Activated CD8-positive, alpha-beta memory T cell treated with anti-CD3 and anti-CD28 coated beads for 48 hours (primary cell): ENCODE data around the gene WWOX.
"Not testable (repeated sequence)": the region's sequence is repeated elsewhere in the genome, so short reads cannot be mapped to it uniquely, and the experiment has no call there.

Experiments
- DNase-seq, 3 experiments: peaks; one replicate each; pipeline ENCODE4 v3.0.0-alpha.2; 2020; ENCODE audit warnings: low read depth in 2 of 3, low spot score in 2 of 3

Gene WWOX

DNA sequence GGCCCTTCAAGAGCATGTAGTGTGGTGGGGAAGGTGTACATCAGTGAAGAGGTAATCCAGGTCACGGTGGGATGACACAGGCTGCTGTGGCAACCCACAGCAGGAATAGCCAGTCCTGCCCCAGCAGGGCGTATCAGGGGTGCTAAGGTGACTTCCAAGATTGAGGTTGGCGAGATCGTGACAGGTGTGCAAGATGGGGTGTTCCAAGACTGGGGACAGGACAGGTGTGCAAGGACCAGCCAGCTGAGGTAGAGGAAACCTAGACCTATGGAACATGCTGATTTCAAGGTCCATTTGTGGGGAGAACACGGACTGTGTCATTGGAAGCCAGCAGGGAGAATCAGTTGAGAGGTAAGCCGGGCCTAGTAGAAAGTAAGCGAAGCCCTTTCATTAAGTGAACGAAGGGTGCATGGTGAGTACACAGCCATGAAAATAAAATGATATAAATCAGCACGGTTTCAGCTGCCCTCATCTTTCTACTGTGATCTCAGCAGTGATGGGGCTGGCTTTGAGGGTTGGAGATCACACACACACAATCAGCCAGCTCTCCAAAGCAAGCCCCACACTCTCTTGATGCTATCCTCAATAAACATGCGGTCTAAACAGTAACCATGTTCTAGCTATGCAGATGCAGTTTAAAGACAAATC lies 497.0 kb downstream of the WWOX start:
- no peak for DNase-seq

DNA sequence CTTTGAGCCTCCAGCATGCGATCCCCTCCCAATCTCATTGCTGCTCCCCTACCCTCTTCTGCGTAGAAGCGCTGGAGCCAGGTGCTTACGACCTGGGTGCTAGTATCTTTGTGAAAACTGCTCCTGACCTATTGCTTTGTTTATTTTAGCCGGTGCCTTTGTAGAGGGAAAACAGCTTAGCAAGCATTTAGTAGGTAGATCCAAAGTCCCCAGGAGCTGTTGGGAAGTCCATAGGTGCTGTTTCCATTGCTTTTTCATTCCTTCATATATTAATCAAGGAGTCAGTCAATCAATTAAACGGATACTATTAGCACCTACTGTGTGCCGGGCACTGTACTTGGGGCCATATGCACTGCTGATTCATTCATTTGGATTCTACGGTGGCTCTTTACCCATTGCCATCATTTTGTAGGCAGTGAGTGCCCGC lies 497.6 kb downstream of the WWOX start:
- no peak for DNase-seq

DNA sequence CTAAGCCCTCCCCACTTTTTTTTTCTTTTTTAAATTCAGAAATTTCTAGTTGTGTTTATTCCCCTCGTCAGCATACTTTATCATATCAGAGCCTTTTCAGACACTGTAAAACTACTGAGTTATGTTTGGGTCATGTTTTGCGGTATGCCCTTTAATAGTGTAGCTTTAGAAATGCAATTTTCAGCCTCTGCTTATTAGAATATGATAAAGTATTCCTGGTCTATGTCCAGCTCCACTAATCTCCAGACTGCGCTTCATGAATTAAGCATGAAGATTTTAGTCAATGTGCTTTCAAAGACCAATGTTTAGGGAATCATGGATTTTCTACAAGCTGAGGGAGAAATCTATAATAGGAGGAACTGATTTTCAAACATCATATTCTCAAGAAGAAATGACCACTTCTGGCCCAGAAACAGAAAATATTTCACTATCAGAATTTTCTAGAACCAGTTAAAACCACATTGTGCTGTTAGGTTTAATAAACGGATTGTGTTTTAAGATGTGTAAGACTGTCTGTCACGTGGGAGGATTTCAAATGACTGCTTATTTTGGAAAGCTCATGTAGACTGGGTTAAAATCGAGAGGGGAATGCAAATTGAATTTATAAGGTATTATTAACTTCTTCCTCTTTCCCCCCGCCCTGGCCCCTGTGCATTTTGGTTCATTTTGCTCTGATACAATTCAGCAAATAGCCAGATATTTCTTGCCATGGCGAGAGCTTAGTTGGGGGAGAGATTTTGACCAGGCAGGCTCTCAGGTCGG lies 498.5 kb downstream of the WWOX start:
- no peak for DNase-seq

DNA sequence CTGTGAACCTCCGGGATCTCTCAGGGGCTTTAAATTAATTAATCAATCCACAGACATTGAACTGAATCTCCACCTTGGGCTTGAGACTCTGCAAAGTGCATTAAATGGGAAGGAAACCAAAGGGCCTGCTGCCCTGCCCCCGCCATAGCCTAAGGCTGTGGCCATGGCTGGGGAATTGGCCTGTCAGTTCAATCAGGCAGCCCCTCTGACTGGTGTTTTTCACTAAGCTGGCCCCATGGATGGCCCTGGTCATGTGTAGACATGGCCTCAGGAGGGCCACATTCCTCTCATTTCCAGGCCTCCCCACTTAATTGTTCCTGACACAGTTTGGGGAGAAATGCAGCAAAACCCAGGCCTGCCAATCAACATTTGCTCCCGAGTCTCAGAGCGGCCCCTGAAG lies 499.8 kb downstream of the WWOX start:
- DNase-seq: no peak

DNA sequence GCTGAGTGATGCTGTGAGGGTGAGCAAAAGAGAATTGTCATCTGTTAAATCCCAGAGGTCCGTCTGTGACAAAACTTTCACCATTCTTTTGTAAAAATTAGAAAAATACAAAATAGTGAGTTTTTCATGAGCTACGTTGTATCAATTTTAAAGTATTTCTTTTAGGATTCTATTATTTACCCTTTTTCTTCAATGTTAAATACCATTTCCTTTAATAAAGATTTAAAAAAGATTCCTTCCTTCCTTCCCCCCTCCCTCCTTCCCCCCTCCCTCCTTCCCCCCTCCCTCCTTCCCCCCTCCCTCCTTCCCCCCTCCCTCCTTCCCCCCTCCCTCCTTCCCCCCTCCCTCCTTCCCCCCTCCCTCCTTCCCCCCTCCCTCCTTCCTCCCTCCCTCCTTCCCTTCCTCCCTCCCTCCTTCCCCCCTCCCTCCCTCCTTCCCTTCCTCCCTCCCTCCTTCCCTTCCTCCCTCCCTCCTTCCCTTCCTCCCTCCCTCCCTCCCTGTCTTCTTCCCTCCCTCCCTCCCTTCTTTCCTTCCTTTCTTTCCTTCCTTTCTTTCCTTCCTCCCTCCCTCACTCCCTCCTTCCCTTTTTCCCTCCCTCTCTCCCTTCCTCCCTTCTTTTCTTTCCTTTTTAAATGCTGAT lies 505.1 kb downstream of the WWOX start:
- not testable (repeated sequence) for DNase-seq

DNA sequence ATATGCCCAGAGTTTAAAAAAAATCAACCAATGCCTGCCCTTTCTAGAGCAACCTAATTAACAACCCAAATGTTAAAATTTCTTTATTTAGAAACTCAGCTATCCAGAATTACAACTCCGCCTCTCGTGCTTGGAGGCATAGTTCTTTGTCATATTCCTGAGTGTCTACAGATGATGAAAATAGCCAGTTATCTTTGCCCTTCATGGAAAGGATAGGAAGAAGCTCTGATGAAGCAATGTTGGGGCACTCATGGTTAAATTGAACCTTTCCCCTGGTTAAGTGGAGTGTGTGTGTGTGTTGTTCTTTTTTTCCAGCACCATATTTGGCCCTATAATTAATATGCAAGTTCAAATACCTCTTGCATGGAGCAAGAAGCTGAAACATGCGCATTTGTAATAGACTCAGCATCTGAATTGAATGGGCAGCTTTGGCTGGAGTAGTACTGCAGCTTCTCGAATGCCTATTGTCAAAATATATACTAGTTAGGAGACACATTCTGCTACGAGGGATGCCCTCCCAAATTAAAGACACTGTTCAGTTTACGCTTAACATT lies 506.2 kb downstream of the WWOX start:
- DNase-seq: no peak

DNA sequence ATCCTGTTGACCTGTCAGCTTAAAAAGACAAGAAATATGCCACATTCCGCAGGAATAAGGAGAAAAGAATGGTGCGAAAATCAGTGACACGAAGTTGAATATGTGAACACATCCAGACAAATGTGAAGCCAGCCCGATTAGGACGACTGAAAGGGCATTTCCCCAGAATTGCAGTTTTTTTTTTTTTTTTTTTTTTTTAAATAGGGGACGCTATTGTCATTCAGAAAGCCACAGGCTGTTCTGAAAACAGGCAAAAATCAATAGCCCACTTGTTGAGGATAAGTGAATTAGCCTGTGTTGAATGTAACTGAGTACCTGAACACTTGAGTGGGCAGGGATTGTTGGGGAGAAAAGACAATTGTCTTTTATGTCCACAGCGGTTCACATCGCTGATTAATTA lies 507.1 kb downstream of the WWOX start:
- DNase-seq: no peak

DNA sequence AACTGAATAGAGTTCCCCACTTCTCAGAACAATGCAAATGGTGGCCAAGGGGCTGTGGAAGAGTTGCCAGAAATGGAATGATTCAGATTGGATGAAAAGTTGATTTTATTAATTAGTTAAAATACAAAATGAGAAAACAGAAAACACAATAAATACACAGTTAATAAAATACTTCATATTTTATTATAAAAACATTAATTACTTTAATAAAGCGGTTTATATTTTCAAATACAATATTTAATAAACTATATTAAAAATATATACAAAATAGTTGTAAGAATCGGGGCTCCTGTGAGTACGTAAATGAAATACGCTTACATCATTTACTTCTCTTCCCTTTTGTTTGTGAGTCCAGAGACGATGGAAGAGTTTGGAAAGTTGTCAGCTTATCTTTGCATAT lies 507.6 kb downstream of the WWOX start:
- no peak for DNase-seq

DNA sequence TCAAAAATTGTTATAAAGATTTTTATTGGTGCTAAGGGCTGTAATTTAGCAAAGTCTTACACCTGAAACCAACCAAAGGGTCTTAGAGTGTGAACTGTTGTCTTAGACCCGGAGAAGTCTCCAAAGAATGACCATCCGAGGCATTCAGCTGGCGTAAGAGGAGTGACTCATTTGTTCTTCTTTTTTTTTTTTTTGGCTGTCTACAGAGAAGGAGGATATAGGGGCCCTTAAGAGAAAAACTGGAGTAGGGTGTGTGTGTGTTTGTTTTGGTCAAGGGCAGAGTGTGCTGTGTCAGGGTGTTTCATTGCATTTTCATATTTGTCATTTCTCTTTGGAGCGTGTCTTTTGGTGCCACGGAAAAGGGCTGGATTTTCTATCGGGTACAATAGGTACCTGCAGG lies 508.0 kb downstream of the WWOX start:
- no peak for DNase-seq

DNA sequence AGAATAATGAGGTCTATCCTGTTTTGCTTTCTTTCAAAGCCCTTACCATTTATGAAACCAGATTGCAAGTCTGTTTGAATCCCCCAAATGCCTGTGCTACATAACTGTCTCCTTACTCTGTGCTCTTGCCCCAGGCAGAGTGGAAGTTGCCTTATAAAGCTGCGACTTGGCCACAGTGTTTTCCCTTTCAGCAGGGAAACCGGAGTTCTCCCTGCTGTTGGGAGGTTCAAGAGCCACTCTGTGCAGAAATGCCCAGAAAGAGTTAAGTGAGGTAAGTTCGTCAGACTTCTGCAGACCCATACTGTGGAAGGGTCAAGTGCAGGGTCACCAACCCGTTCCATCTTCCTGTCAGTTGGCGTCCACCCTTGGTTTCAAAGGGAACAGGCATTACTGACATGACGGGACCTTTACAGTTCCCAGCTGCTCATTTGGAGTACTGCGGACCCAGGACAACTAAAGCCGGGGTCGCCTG lies 508.9 kb downstream of the WWOX start:
- no peak for DNase-seq

DNA sequence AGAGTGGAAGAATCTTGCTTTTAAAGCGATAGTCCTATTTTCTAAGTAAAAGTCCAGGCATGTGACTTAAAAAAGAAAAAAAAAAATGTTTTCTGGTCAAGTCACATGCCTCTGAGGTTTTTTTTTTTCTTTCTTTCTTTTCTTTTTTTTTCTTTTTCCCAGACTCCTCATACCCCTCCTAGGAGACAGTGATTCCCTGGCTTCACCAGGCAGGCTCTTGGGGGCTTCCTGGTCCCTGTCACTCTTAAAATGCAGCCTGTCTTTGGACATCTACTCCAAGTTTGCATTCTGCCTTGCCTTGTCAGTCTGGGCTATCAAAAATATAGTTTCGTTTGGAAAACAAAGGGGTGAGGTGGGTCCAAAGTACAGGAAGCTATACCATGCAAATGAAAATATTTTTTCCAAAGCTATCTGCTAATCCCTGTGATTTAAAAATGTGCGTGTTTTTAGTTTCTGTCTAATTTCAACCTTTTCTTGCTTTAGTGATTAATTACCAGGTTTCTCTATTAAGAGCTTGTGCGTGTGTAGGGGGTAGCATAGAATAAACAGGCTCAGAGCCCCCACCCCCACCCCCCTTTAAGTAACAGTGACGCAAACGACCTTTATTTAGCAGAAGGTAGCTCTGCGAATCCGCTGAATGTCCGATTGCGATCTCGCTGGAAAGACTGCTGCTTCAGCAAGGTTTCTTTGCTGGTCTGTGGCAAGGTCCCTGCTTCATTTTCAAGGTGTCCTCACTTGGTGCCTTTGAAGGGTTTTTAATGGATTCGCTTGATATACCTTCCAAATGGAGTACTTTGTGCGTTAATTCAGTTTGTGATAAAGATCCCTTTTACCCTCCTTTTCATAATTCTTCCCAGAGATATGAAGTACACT lies 510.2 kb downstream of the WWOX start:
- DNase-seq: no peak

DNA sequence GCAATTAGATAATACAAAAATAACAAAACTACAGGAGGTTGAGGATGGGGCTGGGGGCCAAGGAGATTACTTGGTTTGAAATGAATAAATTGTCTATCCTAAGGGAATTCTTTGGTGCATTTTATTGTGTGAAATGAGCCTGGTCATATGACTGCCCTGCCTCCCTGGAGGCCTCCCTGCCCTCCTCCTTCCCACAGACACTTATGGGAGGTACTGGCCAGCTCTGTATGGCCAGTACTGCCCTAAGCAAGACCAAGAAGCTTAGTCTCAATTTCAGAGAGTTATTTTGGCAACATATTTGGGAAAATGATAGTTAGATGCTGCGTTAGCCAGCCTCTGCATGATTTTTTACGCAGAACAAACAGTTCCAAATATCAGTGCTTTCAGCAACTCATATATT lies 511.9 kb downstream of the WWOX start:
- DNase-seq: no peak

DNA sequence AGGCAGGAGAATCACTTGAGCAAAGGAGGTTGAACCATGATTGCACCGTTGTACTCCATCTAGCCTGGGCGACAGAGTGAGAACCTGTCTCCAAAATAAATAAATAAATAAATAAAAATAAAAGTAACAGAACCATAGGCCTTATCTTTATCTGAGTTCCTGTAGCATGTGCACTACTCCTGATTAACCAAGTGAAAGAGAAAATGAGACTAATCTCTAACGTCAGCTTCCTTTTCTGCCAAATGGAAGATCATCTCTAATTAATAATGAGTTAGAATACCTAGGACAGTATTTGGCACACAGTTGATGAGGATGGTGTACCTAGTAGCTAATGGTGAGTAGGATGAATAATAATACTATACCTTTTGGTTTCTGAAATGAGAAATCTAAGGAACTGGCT lies 520.4 kb downstream of the WWOX start:
- DNase-seq: no peak

DNA sequence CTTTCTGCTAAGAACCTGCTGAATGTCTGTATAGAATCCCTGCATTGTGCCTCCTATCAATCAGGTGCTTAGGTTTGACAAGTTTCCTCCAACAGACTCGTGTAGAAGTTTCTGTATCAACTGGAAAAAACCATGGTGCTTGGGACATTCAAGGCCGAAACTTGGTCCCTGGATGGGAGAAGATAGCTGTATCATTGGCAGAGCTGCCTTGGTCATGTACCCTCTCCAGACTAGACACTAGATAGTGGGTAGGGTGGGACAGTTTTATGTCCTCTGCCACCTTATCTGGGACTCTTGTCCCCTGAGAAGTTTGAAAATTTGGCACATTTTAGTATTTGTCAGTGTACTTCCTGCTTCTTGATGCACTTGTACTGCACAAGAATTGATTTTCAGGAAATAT lies 520.8 kb downstream of the WWOX start:
- no peak for DNase-seq

DNA sequence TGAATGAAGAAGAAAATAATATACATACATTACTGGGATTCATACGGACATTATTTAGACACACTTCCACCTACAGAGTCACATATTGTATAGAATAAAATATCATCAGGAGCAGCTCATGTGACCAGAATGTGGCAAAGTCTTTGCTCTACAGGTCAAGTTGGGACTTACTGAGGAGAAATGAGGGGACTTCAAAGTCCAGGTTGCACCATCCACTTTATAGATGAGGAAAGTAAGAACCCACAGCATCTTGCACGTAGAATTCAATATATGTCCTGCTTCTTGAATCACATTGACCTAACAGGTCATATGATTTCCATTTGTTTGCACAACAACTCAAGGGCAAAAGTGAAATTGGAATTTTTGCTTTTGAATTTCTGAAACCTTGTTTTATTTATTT lies 524.3 kb downstream of the WWOX start:
- DNase-seq: no peak

DNA sequence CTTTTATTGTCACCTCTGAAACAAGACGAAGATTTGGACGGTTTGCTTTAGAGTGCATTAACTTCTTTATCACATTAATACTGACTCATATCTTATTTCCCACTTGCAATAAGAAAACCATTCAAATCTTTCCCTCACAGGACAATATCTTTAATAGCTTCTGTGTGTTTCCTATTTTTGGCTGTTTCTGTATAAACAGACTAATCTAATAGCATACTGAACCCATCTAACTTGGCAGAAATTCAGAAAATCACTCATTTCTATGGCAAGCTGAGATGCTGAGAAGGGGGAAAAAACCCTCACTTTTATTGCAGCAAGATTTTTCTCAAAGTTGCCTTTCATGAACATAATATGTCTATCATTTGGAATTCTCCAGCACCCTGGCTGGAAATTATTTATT lies 524.9 kb downstream of the WWOX start:
- DNase-seq: no peak

DNA sequence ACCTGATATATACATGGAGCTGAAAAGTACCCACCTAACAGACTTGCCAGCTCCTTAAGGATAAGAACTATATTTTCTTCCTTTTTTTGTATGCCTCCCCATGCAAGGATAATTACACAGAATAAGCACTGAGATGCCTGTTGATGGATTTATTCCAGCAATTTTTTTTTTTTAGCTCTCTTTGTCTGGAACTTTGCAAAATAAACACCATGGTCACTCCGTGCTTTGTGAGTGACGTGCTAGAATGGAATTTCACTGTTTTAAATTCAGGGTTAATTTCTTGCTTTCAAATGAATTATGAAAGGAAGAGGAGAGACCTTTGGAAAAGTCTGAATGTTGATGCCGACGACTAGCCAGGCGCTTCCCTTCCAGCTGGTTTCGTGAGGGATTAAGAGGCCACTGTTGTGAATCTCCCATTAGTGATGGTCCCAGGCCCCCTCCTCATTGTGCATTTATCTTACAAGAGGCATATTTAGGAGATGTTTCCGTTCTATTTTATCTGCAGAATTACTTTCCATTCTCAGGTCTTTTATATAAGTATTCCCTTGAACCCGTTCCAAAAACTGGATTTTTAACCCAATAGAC lies 529.1 kb downstream of the WWOX start:
- DNase-seq: no peak

DNA sequence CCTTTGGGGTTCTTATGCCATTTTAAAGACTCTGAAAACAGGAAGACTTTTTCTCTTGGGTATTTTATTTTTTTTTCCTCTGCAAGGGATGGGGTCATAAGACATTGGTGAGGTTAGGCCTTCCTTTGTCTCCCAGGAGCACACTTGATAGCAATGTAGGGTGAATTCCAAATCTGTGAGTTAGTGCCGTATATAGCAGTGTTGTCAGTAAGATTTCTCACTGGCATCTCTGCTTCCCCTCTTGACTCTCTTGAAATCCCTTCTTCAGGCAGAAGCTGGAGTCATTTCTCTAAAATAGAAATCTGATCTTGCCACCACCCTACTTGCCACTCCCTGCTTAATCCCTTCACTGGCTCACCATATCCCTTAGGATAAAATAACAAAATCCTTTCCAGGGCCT lies 529.7 kb downstream of the WWOX start:
- no peak for DNase-seq

DNA sequence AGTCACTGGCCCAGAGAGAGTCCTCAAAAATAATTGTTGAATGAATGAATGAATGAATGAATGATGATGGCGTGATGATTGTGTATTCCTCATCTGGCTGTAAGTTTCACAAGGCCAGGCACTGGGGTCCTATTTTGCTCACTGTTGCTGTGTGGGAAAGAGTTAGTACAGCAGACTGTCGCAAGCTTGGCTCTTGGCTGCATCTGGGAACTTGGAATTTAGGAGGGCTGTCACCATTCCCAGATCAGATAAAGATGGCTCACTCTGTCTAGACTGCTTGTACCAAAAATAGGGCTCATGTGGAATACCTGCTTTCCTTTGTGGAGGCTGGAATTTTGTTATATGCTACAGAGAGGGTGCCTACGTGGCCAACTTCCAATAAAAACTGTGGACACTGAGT lies 530.6 kb downstream of the WWOX start:
- DNase-seq: no peak

DNA sequence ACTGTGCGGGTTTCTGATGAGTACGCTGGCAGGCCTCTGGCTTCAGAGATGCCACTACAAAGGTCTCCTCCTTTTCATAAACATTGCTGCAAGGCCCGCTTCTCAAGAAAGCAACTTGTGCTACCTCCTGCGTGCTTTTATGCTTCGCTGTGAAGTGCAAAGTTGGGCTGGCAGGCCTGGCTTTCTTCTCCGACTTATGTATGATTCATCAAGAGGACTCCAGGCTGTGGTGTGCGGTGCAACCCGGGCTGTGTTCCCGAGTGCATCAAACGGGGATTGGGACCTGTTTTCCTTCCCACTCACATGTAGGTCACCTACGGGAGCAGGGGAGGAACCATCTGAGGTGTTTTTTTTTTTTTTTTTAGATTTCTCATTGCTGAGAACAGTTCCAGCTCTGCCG lies 534.1 kb downstream of the WWOX start:
- DNase-seq: no peak

DNA sequence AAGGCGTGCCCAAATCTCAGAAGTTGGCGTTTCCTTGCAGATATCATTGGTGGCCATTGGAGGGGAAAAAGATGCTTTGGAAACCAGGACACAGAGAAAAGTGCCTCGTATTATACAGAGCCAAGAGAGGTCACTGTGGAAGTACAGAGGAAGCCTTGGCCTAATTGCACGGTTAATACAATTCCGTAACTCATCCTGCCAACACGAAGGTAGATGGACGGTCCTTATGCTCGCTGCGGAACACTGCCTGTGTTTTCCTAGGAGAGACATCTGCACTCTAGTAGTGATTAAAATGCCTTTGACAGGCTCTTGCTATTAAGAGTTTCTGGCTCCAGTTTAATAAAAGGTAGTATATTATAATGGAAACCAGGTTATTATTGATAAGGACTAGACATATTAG lies 536.4 kb downstream of the WWOX start:
- no peak for DNase-seq
